ENCODE data around the gene SRSF11.
"Not testable (repeated sequence)": the region's sequence is repeated elsewhere in the genome, so short reads cannot be mapped to it uniquely, and the experiment has no call there.

SRSF11 gene

GRCh38 chr1:70205434-70206118, 15.6 kb upstream of the SRSF11 start, which contains the start of gene LRRC40:
LRRC40 (minus strand) TSS chr1:70205579; CDS start chr1:70205540, 39 bp downstream.
- Histone ChIP-seq H3K4me2 (ENCODE audit: insufficient read depth, low read length) (peak within 1 kb of the TSS; percentile 87), H3K9ac (ENCODE audit: low read depth, low read length) (peak within 1 kb of the TSS; percentile 73), H3K79me2 (ENCODE audit: insufficient read depth, low read length) (peaks cover 100% of the 10 kb centered on the region), H3K4me1 (ENCODE audit: insufficient read depth, low read length) (peaks cover 70% of the 10 kb centered on the region), H4K20me1 (ENCODE audit: insufficient read depth, low read length) (peaks cover 12% of the 10 kb centered on the region), H3K9me3 (ENCODE audit: insufficient read depth, low read length, severe bottlenecking) (no peaks in the 10 kb centered on the region), H3K27me3 (ENCODE audit: insufficient read depth, low read length, poor library complexity) (no peaks in the 10 kb centered on the region), H3K4me3 (ENCODE audit: low read depth in 1 of 2, low read length in 2 of 2) (peak within 1 kb of the TSS; percentile 96 to 97), H3K36me3 (ENCODE audit: insufficient read depth, low read length) (peaks cover 23% of the 10 kb centered on the region), H2AFZ (ENCODE audit: low read depth, low read length) (peak within 1 kb of the TSS; percentile 98), H3K27ac (ENCODE audit: low read length) (peak within 1 kb of the TSS; percentile 91)
- DNase-seq, result peak; percentile 95
- ATAC-seq (ENCODE audit: insufficient read depth, low read depth), result peak; percentile 85
- TF ChIP-seq CTCF (IDR thresholded peaks at IDR 0.05; ENCODE audit: borderline replicate concordance, extremely low read depth, low read length, poor library complexity, severe bottlenecking), result no peak
- TF ChIP-seq EZH2 (IDR thresholded peaks at IDR 0.05; ENCODE audit: borderline replicate concordance, low read depth, low read length, severe bottlenecking), result no peak

- not testable (repeated sequence) for H3K9me3 ChIP-seq (ENCODE audit: insufficient read depth, low read length, severe bottlenecking); H2AFZ ChIP-seq (ENCODE audit: low read depth, low read length); ATAC-seq (ENCODE audit: insufficient read depth, low read depth); H3K27me3 ChIP-seq (ENCODE audit: insufficient read depth, low read length, poor library complexity); DNase-seq
- H3K4me1 ChIP-seq (ENCODE audit: insufficient read depth, low read length), result peaks cover 68% of the 10 kb centered on the region
- peak overlapping the region; percentile 91; the same call in 1 of the 2 replicates for H3K27ac ChIP-seq (ENCODE audit: low read length)
- peaks cover 100% of the 10 kb centered on the region for H3K79me2 ChIP-seq (ENCODE audit: insufficient read depth, low read length)
- H3K4me2 ChIP-seq (ENCODE audit: insufficient read depth, low read length), result peak overlapping the region; percentile 87
- H3K36me3 ChIP-seq (ENCODE audit: insufficient read depth, low read length), result peaks cover 26% of the 10 kb centered on the region
- peak overlapping the region; percentile 73 for H3K9ac ChIP-seq (ENCODE audit: low read depth, low read length)
- H3K4me3 ChIP-seq (ENCODE audit: low read depth in 1 of 2, low read length in 2 of 2), result peak overlapping the region; percentile 96 to 97; a peak in 3 of 4 replicates
- peaks cover 12% of the 10 kb centered on the region for H4K20me1 ChIP-seq (ENCODE audit: insufficient read depth, low read length)
Observed at GRCh38 chr1:70206833-70207232, 14.3 kb upstream of the SRSF11 start.

- Histone ChIP-seq H3K36me3 (ENCODE audit: insufficient read depth, low read length) (peaks cover 26% of the 10 kb centered on the region), H3K9me3 (ENCODE audit: insufficient read depth, low read length, severe bottlenecking) (no peaks in the 10 kb centered on the region), H3K79me2 (ENCODE audit: insufficient read depth, low read length) (peaks cover 100% of the 10 kb centered on the region), H3K4me2 (ENCODE audit: insufficient read depth, low read length) (peak overlapping the region; percentile 87), H3K27ac (ENCODE audit: low read length) (no peak overlapping the region), H2AFZ (ENCODE audit: low read depth, low read length) (no peak overlapping the region), H3K9ac (ENCODE audit: low read depth, low read length) (peak overlapping the region; percentile 73), H3K4me1 (ENCODE audit: insufficient read depth, low read length) (peaks cover 65% of the 10 kb centered on the region), H3K4me3 (ENCODE audit: low read depth in 1 of 2, low read length in 2 of 2) (peak overlapping the region in 1 of 2 experiments; percentile 96; a peak in 1 of 4 replicates), H4K20me1 (ENCODE audit: insufficient read depth, low read length) (peaks cover 16% of the 10 kb centered on the region), H3K27me3 (ENCODE audit: insufficient read depth, low read length, poor library complexity) (no peaks in the 10 kb centered on the region)
- DNase-seq (no peak), ATAC-seq (ENCODE audit: insufficient read depth, low read depth) (no peak)
- TF ChIP-seq CTCF (IDR thresholded peaks at IDR 0.05; ENCODE audit: borderline replicate concordance, extremely low read depth, low read length, poor library complexity, severe bottlenecking), result no peak
- no peak for TF ChIP-seq EZH2 (IDR thresholded peaks at IDR 0.05; ENCODE audit: borderline replicate concordance, low read depth, low read length, severe bottlenecking)
Observed at GRCh38 chr1:70207492-70207891, 13.7 kb upstream of the SRSF11 start.

- no peaks in the 10 kb centered on the region for H3K9me3 ChIP-seq (ENCODE audit: insufficient read depth, low read length, severe bottlenecking)
- peaks cover 100% of the 10 kb centered on the region for H3K79me2 ChIP-seq (ENCODE audit: insufficient read depth, low read length)
- no peak overlapping the region for H3K27ac ChIP-seq (ENCODE audit: low read length)
- no peak overlapping the region for H2AFZ ChIP-seq (ENCODE audit: low read depth, low read length)
- H3K4me1 ChIP-seq (ENCODE audit: insufficient read depth, low read length), result peaks cover 57% of the 10 kb centered on the region
- H4K20me1 ChIP-seq (ENCODE audit: insufficient read depth, low read length), result peaks cover 18% of the 10 kb centered on the region
- DNase-seq, result no peak
- peaks cover 26% of the 10 kb centered on the region for H3K36me3 ChIP-seq (ENCODE audit: insufficient read depth, low read length)
- TF ChIP-seq EZH2 (IDR thresholded peaks at IDR 0.05; ENCODE audit: borderline replicate concordance, low read depth, low read length, severe bottlenecking) (no peak), CTCF (IDR thresholded peaks at IDR 0.05; ENCODE audit: borderline replicate concordance, extremely low read depth, low read length, poor library complexity, severe bottlenecking) (no peak)
- no peak for ATAC-seq (ENCODE audit: insufficient read depth, low read depth)
- H3K4me3 ChIP-seq (ENCODE audit: low read depth in 1 of 2, low read length in 2 of 2), result no peak overlapping the region
- peak overlapping the region; percentile 87 for H3K4me2 ChIP-seq (ENCODE audit: insufficient read depth, low read length)
- no peaks in the 10 kb centered on the region for H3K27me3 ChIP-seq (ENCODE audit: insufficient read depth, low read length, poor library complexity)
- H3K9ac ChIP-seq (ENCODE audit: low read depth, low read length), result peak overlapping the region; percentile 23; the same call in 1 of the 2 replicates
Observed at GRCh38 chr1:70208292-70208691, 12.9 kb upstream of the SRSF11 start.

Measured in DND-41 (cell line).